ENCODE data around the gene HFM1.

- TF ChIP-seq CTCF (IDR thresholded peaks at IDR 0.05) (no peak), MAX (IDR thresholded peaks at IDR 0.05; ENCODE audit: low read depth) (no peak), USF1 (IDR thresholded peaks at IDR 0.05; ENCODE audit: borderline replicate concordance, low read depth) (no peak), SIN3A (IDR thresholded peaks at IDR 0.05; ENCODE audit: borderline replicate concordance, low read depth, low read length) (no peak)
These were observed 93.0 kb downstream of the HFM1 start for GRCh38 chr1:91311672-91312071.
